ENCODE measurements around the gene ZNF254.

- TF ChIP-seq EGR1 (conservative IDR thresholded peaks at IDR 0.05) (no peak), GTF2F1 (IDR thresholded peaks at IDR 0.05; ENCODE audit: low read depth, low read length) (no peak), POLR2AphosphoS5 (IDR thresholded peaks at IDR 0.05; ENCODE audit: control insufficient read depth, insufficient read depth, low read depth, low read length) (no peak)
These were observed 40.6 kb downstream of the ZNF254 start for GRCh38 chr19:24127601-24128000.

All from K562 (cell line).